Dedifferentiated amniotic fluid mesenchymal stem cell (primary cell): ENCODE measurements around the gene PAPPA2.
A peak's percentile ranks its signal among the peaks of the same experiment; 100 is the strongest.

Source experiments
- DNase-seq: peaks from one replicate; pipeline ENCODE4 v3.0.0-alpha.2; 2016; ENCODE audit errors: extremely low spot score

Gene PAPPA2

GRCh38 chr1:176854758-176855745, 392.1 kb downstream of the PAPPA2 start:
- no peak for DNase-seq

DNA sequence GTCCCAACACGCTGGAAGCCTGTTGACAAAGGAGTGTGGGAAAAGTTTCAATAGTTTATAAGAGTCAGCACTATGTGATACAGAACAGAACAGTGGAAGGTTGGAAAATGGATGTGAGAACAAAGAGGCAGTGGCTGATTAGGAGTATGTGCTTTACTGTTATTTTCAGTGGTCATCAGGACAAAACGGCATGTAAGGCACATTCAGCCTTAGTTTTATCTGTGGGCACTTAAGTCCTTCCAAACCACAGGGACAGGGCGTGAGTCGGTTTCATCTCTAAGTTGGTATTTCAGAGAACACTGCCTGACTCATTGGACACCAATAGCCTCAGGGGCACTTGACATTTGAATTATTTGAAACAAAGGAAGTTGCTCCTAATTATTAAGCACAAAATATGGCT, 394.7 kb downstream of the PAPPA2 start:
- DNase-seq, result no peak

GRCh38 chr1:176858433-176858916, 395.5 kb downstream of the PAPPA2 start:
- no peak for DNase-seq

GRCh38 chr1:176863613-176864012, 400.6 kb downstream of the PAPPA2 start:
- no peak for DNase-seq

DNA sequence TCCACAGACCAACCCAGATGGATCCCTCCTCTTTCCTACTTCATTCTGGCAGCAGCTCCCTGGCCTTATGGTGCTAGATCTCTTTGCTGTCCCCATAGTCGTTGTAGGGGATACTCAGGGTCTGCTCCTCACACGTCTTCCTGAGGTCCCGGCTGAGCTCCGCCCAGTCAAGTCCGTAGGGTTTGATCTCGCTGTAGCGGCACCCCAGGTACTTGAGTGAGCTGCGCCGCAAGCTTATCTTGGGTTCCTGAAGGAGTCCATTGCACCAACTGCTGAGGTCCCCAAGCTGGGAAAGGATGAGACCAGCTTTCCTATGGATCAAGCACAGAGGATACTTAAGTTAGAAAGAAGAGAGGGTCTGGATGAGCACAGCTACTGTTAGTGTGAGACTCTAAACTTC, 401.2 kb downstream of the PAPPA2 start:
- DNase-seq, result no peak

GRCh38 chr1:176866011-176866714, 403.2 kb downstream of the PAPPA2 start:
- DNase-seq, result no peak

DNA sequence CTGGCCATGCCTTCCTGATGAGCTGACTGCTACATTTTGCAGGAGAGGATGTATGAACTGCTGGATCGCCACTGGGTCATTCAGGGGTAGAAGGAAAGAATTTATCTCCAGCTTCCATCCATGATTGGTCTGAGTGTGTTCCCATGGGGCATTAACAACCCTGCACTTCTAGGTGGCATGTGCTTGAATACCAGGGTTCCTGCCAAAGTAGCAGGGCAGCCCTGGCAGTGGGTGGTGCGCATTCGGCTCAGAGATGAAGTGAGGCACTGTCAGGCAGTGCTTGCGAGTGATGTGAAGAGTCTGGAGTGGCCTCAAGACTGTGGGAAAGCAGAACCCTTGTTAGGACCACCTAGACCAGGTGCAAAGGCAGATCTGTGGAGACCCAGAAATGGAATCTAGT, 406.6 kb downstream of the PAPPA2 start:
- DNase-seq, result no peak

GRCh38 chr1:176876966-176877515, 414.1 kb downstream of the PAPPA2 start:
- DNase-seq, result no peak

- DNase-seq, result no peak
These were observed 414.6 kb downstream of the PAPPA2 start for GRCh38 chr1:176877557-176877956.

DNA sequence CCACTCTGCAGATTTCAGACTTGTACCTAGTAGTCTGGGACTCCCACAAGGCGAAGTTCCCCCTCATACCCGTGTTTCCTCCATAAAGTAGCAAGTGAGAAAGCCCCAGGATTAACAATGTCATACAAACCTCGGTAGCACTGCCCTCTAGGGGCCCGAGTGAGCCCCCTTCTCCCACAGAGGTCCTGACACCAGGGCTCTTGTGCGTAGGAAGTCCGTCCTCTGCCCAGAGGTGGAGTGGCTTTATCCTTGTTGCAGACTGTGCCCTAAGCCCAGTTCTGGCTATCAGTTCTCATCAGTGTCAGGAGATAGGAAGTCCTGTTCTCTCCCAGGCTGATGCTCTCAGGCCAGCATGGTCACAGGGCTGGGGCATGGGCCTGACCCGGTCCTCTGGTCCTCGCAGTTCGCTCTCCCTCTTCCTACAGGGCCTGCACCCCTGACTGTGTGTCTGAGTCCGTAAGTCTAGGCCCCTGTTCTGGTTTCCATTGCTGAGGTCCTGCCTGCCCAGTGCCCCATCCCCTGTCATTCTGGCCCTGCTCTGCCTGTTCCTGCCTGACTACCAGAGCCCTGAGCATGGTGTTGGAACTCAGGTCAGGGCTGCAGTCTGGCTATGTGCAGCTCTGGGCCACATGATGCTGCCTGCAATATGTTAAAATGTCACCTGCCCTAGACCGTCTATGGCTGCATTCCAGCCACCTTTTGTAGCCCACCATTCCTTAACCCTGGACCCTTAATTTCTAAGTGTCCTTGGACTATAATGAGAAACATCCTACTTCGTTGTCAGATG, 416.0 kb downstream of the PAPPA2 start:
- DNase-seq, result no peak

- no peak for DNase-seq
These were observed 417.0 kb downstream of the PAPPA2 start for GRCh38 chr1:176879784-176880620.

- peak; percentile 37 for DNase-seq
These were observed 418.1 kb downstream of the PAPPA2 start for GRCh38 chr1:176880955-176881595.

DNA sequence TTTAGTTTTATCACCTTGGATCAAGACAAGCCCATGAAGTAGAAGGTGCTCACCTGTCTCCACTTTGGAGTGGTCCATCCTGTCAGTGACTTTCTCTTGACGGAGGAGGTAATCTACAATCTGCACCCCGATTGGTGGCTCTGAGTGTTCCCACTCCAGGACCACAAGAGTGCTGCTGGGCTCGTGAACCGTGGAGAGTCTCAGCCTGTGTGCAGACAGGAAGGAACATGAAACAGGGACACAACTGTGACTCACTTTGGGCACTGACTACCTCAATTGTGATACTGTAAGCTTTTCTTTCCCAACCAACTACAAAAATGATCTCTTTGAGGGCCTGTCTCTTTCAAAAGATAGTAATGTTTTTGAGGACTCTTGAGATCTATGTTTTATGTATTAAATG, 421.3 kb downstream of the PAPPA2 start:
- no peak for DNase-seq

GRCh38 chr1:176884911-176885310, 421.9 kb downstream of the PAPPA2 start:
- DNase-seq, result no peak

- no peak for DNase-seq
These were observed 422.4 kb downstream of the PAPPA2 start for GRCh38 chr1:176885341-176885740.

DNA sequence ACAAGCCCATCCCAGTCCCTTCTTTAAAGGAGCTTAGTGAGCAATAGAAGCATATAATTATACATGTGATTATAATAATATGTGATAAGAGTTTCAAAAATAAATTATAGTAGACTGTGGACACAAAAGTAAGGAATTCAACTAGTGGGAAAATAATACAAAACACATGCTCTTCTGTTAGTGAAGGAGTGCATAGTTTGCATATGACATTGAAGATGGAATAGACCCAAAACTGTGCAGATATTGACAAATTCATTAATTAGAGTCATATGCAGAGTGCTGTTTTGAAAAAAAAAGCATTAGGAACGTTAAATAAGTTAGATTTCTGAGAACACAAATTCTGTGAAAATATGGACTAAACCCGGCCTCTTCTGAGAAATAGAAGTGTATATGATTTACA, 422.8 kb downstream of the PAPPA2 start:
- DNase-seq, result no peak

DNA sequence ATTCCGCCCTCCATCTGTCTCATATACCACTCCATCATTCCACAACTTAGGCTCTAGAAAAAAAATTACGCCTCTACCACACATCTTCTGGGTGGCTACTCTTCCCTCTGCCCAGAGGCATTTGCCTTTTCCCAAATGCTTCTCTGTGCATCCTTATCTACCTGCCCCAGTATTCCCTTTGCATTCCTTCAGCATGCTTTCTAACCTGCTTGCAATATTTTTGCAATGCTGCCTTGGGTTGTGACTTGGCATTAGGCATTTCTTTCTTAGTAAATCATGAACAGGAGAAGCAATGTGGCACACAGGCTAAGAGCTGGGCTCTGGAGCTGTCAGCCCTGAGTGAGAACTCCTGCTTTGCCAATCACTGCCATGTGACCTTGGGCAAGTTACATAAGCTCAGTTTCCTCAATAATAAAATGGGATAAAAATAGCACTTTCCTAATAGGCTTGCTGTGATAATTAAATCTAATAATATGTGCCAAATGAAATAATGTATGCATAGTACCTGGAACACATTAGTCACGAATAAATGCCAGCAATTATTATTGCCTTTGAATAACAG, 425.6 kb downstream of the PAPPA2 start:
- DNase-seq, result no peak

- no peak for DNase-seq
These were observed 430.8 kb downstream of the PAPPA2 start for GRCh38 chr1:176893625-176894352.

GRCh38 chr1:176894450-176894849, 431.5 kb downstream of the PAPPA2 start:
- DNase-seq, result no peak
